ENCODE results near the gene ING5.
A peak's percentile ranks its signal among the peaks of the same experiment; 100 is the strongest.

ING5 gene

GRCh38 chr2:241722896-241723454, 21.1 kb downstream of the ING5 start:
- Histone ChIP-seq H3K36me3 (replicated peaks) (peaks cover 45% of the 10 kb centered on the region), H3K27me3 (replicated peaks) (no peaks in the 10 kb centered on the region), H3K27ac (no peak overlapping the region), H3K4me3 (ENCODE audit: low read depth, low read length) (no peak overlapping the region)
- no peak for DNase-seq
- in situ Hi-C loops (cut with HindIII; ENCODE audit: low pct_ligation_motif_present, low sequenced_read_pairs), result no loop called here
- TF ChIP-seq, protein P1, sequence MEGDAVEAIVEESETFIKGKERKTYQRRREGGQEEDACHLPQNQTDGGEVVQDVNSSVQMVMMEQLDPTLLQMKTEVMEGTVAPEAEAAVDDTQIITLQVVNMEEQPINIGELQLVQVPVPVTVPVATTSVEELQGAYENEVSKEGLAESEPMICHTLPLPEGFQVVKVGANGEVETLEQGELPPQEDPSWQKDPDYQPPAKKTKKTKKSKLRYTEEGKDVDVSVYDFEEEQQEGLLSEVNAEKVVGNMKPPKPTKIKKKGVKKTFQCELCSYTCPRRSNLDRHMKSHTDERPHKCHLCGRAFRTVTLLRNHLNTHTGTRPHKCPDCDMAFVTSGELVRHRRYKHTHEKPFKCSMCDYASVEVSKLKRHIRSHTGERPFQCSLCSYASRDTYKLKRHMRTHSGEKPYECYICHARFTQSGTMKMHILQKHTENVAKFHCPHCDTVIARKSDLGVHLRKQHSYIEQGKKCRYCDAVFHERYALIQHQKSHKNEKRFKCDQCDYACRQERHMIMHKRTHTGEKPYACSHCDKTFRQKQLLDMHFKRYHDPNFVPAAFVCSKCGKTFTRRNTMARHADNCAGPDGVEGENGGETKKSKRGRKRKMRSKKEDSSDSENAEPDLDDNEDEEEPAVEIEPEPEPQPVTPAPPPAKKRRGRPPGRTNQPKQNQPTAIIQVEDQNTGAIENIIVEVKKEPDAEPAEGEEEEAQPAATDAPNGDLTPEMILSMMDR (IDR thresholded peaks at IDR 0.05; ENCODE audit: low read depth, low read length, missing control alignments), result no peak

DNA sequence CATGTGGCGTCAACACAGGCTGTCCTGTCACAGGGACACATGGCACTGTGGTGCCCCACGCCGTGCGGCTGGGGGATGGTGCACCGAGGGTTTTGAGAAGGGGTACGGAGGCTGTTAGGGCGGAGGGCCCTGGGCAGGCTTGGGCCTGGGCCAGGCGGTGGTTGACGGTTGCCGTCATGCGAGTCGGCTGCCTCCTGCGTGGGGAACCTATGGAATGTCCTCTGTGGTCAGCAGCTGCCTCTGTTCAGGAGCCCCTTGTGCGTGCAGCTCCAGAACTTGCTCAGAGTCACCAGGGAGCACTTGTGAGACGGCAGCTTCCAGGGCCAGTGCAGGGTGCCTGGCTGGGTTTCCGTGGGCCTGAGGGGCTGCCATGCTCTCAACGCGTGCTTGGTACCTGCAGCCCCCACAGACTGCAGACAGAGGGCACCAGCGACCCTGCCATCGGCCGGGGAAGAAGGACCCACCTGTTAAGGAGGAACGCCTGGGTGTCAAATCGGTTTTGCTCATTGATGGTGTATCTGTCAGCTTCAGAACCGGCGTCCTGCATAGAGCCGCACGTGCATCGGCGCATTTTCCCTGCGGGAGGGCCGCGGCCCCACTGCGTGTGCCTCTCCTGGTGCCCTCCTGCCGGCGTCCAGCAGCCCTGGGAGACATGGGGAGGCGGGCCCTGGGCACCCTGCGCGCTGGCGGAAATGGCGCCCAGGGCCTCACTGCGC, 22.6 kb downstream of the ING5 start:
- TF ChIP-seq, protein P1 (IDR thresholded peaks at IDR 0.05; ENCODE audit: low read depth, low read length, missing control alignments), result peak; percentile 37
- Histone ChIP-seq H3K4me3 (ENCODE audit: low read depth, low read length) (no peak overlapping the region), H3K36me3 (replicated peaks) (peaks cover 42% of the 10 kb centered on the region), H3K27me3 (replicated peaks) (no peaks in the 10 kb centered on the region), H3K27ac (no peak overlapping the region)
- no peak for DNase-seq
- in situ Hi-C loops (cut with HindIII; ENCODE audit: low pct_ligation_motif_present, low sequenced_read_pairs), result no loop called here

DNA sequence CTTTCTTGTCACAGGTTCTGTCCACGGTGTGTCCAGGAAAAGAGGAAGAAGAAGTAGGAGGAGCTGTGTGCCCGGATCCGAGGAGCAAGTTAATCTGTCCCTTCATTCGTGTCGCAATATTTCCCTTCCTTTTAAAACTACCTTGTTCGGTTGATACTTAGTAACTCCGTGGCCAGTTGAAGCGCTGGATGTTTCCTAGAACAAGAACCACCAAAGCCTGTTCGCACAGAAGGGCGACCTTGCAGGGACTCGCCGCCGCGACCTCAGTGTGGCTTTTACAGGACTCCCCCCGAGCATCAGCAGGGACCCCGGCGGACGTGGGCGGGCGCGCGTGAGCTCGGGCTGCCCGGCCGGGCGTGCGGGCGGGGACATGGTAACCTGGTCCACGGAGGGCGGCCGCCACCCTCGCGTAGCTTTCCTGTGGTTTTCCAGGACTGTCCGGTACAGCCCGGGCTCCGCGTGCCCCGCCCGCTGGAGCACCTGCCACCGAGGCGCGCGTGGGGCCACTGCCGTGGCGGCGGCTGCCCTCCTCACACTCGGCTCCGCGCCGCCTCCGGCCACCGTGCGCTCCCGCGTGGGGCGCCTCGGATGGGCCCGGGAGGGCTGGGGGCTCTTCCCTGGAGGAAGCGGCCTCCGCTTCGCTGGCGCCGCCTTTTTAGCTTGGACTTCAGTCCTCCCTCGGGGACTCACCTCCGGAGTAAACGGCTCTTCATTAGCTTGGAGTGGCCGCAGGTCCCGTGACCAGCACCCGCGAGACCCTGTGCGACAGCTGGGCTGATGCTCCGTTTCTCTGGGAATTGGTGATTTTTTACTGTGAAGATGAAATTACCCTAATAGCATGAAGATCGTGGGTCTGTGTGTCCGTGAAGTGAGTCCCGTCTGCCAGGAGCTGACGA, 23.4 kb downstream of the ING5 start:
- H3K27me3 ChIP-seq (replicated peaks), result no peaks in the 10 kb centered on the region
- TF ChIP-seq, protein P1 (IDR thresholded peaks at IDR 0.05; ENCODE audit: low read depth, low read length, missing control alignments), result no peak
- DNase-seq, result no peak
- no peak overlapping the region for H3K4me3 ChIP-seq (ENCODE audit: low read depth, low read length)
- H3K36me3 ChIP-seq (replicated peaks), result peaks cover 34% of the 10 kb centered on the region
- H3K27ac ChIP-seq, result no peak overlapping the region
- in situ Hi-C loops (cut with HindIII; ENCODE audit: low pct_ligation_motif_present, low sequenced_read_pairs), result no loop called here

DNA sequence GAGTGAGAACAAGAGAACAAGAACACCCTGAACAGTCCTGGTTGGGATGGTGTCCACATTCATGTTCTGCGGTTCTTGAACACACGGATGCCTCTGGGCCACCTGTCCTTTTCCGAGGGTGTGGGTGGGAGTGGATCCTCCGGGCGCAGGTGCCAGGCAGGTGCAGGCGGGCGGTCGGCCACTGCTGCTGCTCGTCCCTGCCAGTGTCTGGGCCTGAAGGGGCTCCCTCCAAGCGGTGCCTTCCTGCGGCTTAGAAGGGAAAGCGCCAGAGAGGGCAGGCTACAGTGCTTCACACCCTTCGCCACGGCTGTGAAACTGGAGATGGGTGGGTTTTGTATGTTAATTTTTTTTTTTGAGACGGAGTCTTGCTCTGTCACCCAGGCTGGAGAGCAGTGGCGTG, 24.6 kb downstream of the ING5 start:
- TF ChIP-seq, protein P1 (IDR thresholded peaks at IDR 0.05; ENCODE audit: low read depth, low read length, missing control alignments), result no peak
- Histone ChIP-seq H3K27ac (no peak overlapping the region), H3K27me3 (replicated peaks) (no peaks in the 10 kb centered on the region), H3K4me3 (ENCODE audit: low read depth, low read length) (no peak overlapping the region), H3K36me3 (replicated peaks) (peaks cover 27% of the 10 kb centered on the region)
- in situ Hi-C loops (cut with HindIII; ENCODE audit: low pct_ligation_motif_present, low sequenced_read_pairs), result no loop called here
- DNase-seq, result no peak

- TF ChIP-seq, protein P1 (IDR thresholded peaks at IDR 0.05; ENCODE audit: low read depth, low read length, missing control alignments), result no peak
- Histone ChIP-seq H3K27me3 (replicated peaks) (no peaks in the 10 kb centered on the region), H3K36me3 (replicated peaks) (peaks cover 11% of the 10 kb centered on the region), H3K27ac (no peak overlapping the region), H3K4me3 (ENCODE audit: low read depth, low read length) (no peak overlapping the region)
- in situ Hi-C loops (cut with HindIII; ENCODE audit: low pct_ligation_motif_present, low sequenced_read_pairs), result no loop called here
- DNase-seq, result no peak
These were observed 26.2 kb downstream of the ING5 start for GRCh38 chr2:241728000-241728399.
